ENCODE data around the gene CAPS.

- TF ChIP-seq CTCF (IDR thresholded peaks at IDR 0.05), result no peak
- TF ChIP-seq POLR2A (IDR thresholded peaks at IDR 0.05), result no peak
- TF ChIP-seq EP300 (IDR thresholded peaks at IDR 0.05), result no peak
- TF ChIP-seq POLR2AphosphoS5 (IDR thresholded peaks at IDR 0.05), result no peak
Observed at GRCh38 chr19:5951338-5951861, 37.3 kb downstream of the CAPS start.
